G401.6 (cell line): ENCODE results near the gene PPP1R12A.
A peak's percentile ranks its signal among the peaks of the same experiment; 100 is the strongest.

Source experiments
- FAIRE-seq: peaks from 2 replicates; lab custom pipeline; 2012; peaks lifted over from hg19 to GRCh38; lab: Jason Lieb, UNC

The PPP1R12A gene

GRCh38 chr12:79935624-79936345 lies 888 bp upstream of the PPP1R12A start:
- no peak for FAIRE-seq

- FAIRE-seq = no peak
Observed at GRCh38 chr12:79934281-79935020, 446 bp downstream of the PPP1R12A start.

- no peak for FAIRE-seq
Observed at GRCh38 chr12:79933532-79934264, 1.2 kb downstream of the PPP1R12A start.

GRCh38 chr12:79933043-79933442 lies 1.9 kb downstream of the PPP1R12A start:
- FAIRE-seq = no peak

- FAIRE-seq = no peak
Observed at GRCh38 chr12:79932357-79932756, 2.5 kb downstream of the PPP1R12A start.

- FAIRE-seq = no peak
Observed at GRCh38 chr12:79929065-79929464, 5.8 kb downstream of the PPP1R12A start.

GRCh38 chr12:79927772-79928474 lies 7.0 kb downstream of the PPP1R12A start:
- FAIRE-seq = no peak

- FAIRE-seq = no peak
Observed at GRCh38 chr12:79926951-79927350, 7.9 kb downstream of the PPP1R12A start.

GRCh38 chr12:79925492-79925891 lies 9.4 kb downstream of the PPP1R12A start:
- no peak for FAIRE-seq

- FAIRE-seq = no peak
Observed at GRCh38 chr12:79921786-79922185, 13.1 kb downstream of the PPP1R12A start.

- no peak for FAIRE-seq
Observed at GRCh38 chr12:79920421-79921238, 14.3 kb downstream of the PPP1R12A start.

- FAIRE-seq = no peak
Observed at GRCh38 chr12:79919762-79920161, 15.1 kb downstream of the PPP1R12A start.

GRCh38 chr12:79916826-79917225 lies 18.1 kb downstream of the PPP1R12A start:
- FAIRE-seq = no peak

GRCh38 chr12:79911889-79912656 lies 22.8 kb downstream of the PPP1R12A start:
- FAIRE-seq = no peak

GRCh38 chr12:79908366-79908765 lies 26.5 kb downstream of the PPP1R12A start:
- FAIRE-seq = peak; percentile 8

GRCh38 chr12:79901506-79901905 lies 33.4 kb downstream of the PPP1R12A start:
- no peak for FAIRE-seq

- FAIRE-seq = no peak
Observed at GRCh38 chr12:79900951-79901350, 33.9 kb downstream of the PPP1R12A start.

GRCh38 chr12:79900199-79900598 lies 34.7 kb downstream of the PPP1R12A start:
- no peak for FAIRE-seq

- no peak for FAIRE-seq
Observed at GRCh38 chr12:79897617-79898016, 37.3 kb downstream of the PPP1R12A start.

- no peak for FAIRE-seq
Observed at GRCh38 chr12:79895804-79896203, 39.1 kb downstream of the PPP1R12A start.

- FAIRE-seq = no peak
Observed at GRCh38 chr12:79895071-79895470, 39.8 kb downstream of the PPP1R12A start.
